GM21737 (cell line): Measurements from ENCODE around the gene SMARCD1.

Source experiments
- ATAC-seq: cut with Tn5 transposase; IDR thresholded peaks from one replicate; pipeline ENCODE4 v1.9.1; 2021; ENCODE audit warnings: mild to moderate bottlenecking, moderate library complexity; ENCODE audit not compliant: unreplicated experiment

The SMARCD1 gene

GRCh38 chr12:50057000-50057841 is 27.9 kb upstream of the SMARCD1 start, which contains the start of gene ASIC1:
Gene ASIC1 (plus strand): TSS chr12:50057596. CDS start chr12:50058767, 1,171 bp downstream.
- no peak for ATAC-seq

GRCh38 chr12:50057896-50058670 is 27.1 kb upstream of the SMARCD1 start:
- no peak for ATAC-seq

- ATAC-seq: no peak
Observed at GRCh38 chr12:50058743-50059312, 26.3 kb upstream of the SMARCD1 start.

GRCh38 chr12:50059440-50060119 is 25.6 kb upstream of the SMARCD1 start:
- ATAC-seq: no peak

- no peak for ATAC-seq
Observed at GRCh38 chr12:50060120-50060468, 25.0 kb upstream of the SMARCD1 start.

GRCh38 chr12:50061171-50061570 is 24.0 kb upstream of the SMARCD1 start:
- ATAC-seq: no peak

- no peak for ATAC-seq
Observed at GRCh38 chr12:50061946-50062686, 23.0 kb upstream of the SMARCD1 start.

GRCh38 chr12:50062728-50063460 is 22.2 kb upstream of the SMARCD1 start:
- no peak for ATAC-seq

- ATAC-seq: no peak
Observed at GRCh38 chr12:50065726-50066310, 19.3 kb upstream of the SMARCD1 start.

- no peak for ATAC-seq
Observed at GRCh38 chr12:50066402-50066801, 18.7 kb upstream of the SMARCD1 start.

- no peak for ATAC-seq
Observed at GRCh38 chr12:50069069-50069468, 16.1 kb upstream of the SMARCD1 start.

GRCh38 chr12:50069539-50069938 is 15.6 kb upstream of the SMARCD1 start:
- ATAC-seq: no peak

GRCh38 chr12:50070314-50071060 is 14.7 kb upstream of the SMARCD1 start:
- no peak for ATAC-seq

- no peak for ATAC-seq
Observed at GRCh38 chr12:50072198-50072907, 12.8 kb upstream of the SMARCD1 start.

- ATAC-seq: no peak
Observed at GRCh38 chr12:50073206-50073605, 11.9 kb upstream of the SMARCD1 start.

- no peak for ATAC-seq
Observed at GRCh38 chr12:50073712-50074111, 11.4 kb upstream of the SMARCD1 start.

GRCh38 chr12:50074936-50075807 is 10.0 kb upstream of the SMARCD1 start:
- no peak for ATAC-seq
